UCSD-AML1 (cell line): ENCODE measurements around the gene HHAT.

Experiments
- DNase-seq: peaks from one replicate; lab custom pipeline; 2025; ENCODE audit not compliant: unreplicated experiment; lab: John Stamatoyannopoulos, UW

HHAT gene

GRCh38 chr1:210437111-210437510, 108.4 kb downstream of the HHAT start:
- DNase-seq: no peak

- no peak for DNase-seq
These were observed 109.1 kb downstream of the HHAT start for GRCh38 chr1:210437781-210438180.

- no peak for DNase-seq
These were observed 110.5 kb downstream of the HHAT start for GRCh38 chr1:210438928-210439841.

- DNase-seq: no peak
These were observed 111.4 kb downstream of the HHAT start for GRCh38 chr1:210440081-210440480.

GRCh38 chr1:210441028-210441427, 112.3 kb downstream of the HHAT start:
- DNase-seq: no peak

- no peak for DNase-seq
These were observed 116.8 kb downstream of the HHAT start for GRCh38 chr1:210445485-210445884.

GRCh38 chr1:210445931-210446330, 117.2 kb downstream of the HHAT start:
- DNase-seq: no peak

GRCh38 chr1:210446479-210446878, 117.8 kb downstream of the HHAT start:
- DNase-seq: no peak

- DNase-seq: no peak
These were observed 118.9 kb downstream of the HHAT start for GRCh38 chr1:210447456-210448057.

- DNase-seq: no peak
These were observed 119.7 kb downstream of the HHAT start for GRCh38 chr1:210448297-210448892.

- DNase-seq: no peak
These were observed 127.3 kb downstream of the HHAT start for GRCh38 chr1:210455840-210456603.

GRCh38 chr1:210456731-210457255, 128.1 kb downstream of the HHAT start:
- no peak for DNase-seq

- DNase-seq: no peak
These were observed 128.9 kb downstream of the HHAT start for GRCh38 chr1:210457568-210457967.

GRCh38 chr1:210464519-210465039, 135.9 kb downstream of the HHAT start:
- DNase-seq: no peak

- DNase-seq: no peak
These were observed 136.4 kb downstream of the HHAT start for GRCh38 chr1:210465150-210465549.

GRCh38 chr1:210467440-210468043, 138.8 kb downstream of the HHAT start:
- no peak for DNase-seq

GRCh38 chr1:210469441-210469840, 140.7 kb downstream of the HHAT start:
- DNase-seq: no peak

GRCh38 chr1:210475321-210475720, 146.6 kb downstream of the HHAT start:
- no peak for DNase-seq

- no peak for DNase-seq
These were observed 147.1 kb downstream of the HHAT start for GRCh38 chr1:210475806-210476205.

- no peak for DNase-seq
These were observed 148.0 kb downstream of the HHAT start for GRCh38 chr1:210476730-210477129.
